Cardiac muscle cell (in vitro differentiated cells and primary cell): ENCODE measurements around the gene NXF1. TPM values are rescaled to one million over a fixed set of nuclear protein-coding genes. Genes with fewer than 3 reads are reported as not detected.

Source experiments
- DNase-seq, 2 donors: peaks; one replicate each; pipeline versions ENCODE4 v3.0.0 to v3.0.0-alpha.2; 2010 to 2017; ENCODE audit warnings: low read depth in 1 of 2, low spot score in 1 of 2
- H3K27ac ChIP-seq: fragments of 200-600 bp; sonication (generic); 2 replicates; pipeline ENCODE4 v1.5.1; 2016
- H3K27me3 ChIP-seq: fragments of 200-600 bp; sonication (generic); 2 replicates; pipeline ENCODE4 v1.6.0; 2016; ENCODE audit warnings: control low read depth
- H3K36me3 ChIP-seq: fragments of 200-600 bp; sonication (generic); 2 replicates; pipeline ENCODE4 v1.5.1; 2016; ENCODE audit warnings: control low read depth
- H3K4me1 ChIP-seq: fragments of 200-600 bp; sonication (generic); 2 replicates; pipeline ENCODE4 v1.8.1; 2017; ENCODE audit warnings: low read depth, mild to moderate bottlenecking, mixed run types
- H3K4me3 ChIP-seq: fragments of 200-600 bp; sonication (generic); 2 replicates; pipeline ENCODE4 v1.5.1; 2016; ENCODE audit warnings: mild to moderate bottlenecking
- H3K9me3 ChIP-seq: fragments of 200-600 bp; sonication (generic); 2 replicates; pipeline ENCODE4 v1.5.1; 2017; ENCODE audit warnings: low read depth, mild to moderate bottlenecking, control low read depth
- polyA plus RNA-seq: library from polyadenylated mRNA; unstranded; fragments of >200 nt; fragmentation: Nextera tagmentation; extraction: Ambion mirVana; gene quantifications from 2 replicates; pipeline ENCODE4 v1.2.1, GENCODE V29; 2016
- total RNA-seq: library from RNA; depleted of rRNA; stranded (reverse); fragments of >200 nt; gene quantifications from 2 replicates; pipeline ENCODE4 v1.2.3, GENCODE V29; 2016
- TF ChIP-seq, protein P1 (sequence below): IDR thresholded peaks from 2 replicates; pipeline ENCODE4 v1.5.1; 2012; ENCODE audit warnings: low read depth, mild to moderate bottlenecking, low read length

NXF1 gene
- total and polyA plus RNA-seq, 2 experiments from 2014 or later = 60.7 to 127 TPM

DNA sequence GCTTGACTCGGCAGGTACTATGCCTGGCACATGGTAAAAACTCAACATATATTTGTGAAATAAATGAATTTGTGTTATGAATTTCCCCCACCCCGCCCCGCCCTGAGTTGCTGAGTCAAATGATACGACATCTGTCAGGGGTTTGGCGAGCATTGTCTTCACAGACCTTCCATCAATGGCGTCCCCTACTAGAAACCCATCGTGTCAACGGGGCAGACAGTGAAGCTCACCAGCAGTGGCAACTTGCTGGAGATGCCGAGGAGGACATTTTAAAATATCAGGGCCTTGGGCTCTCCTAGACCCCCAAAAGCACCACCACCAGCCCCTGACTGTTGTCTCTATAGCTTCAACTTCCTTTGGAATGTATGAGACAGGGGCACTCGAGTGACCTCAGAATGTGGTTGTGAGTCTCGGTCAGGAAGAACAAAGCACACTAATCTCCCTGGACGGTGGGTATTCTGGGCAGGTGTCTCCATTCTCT, 761 bp upstream of the NXF1 start:
- peaks cover 18% of the 10 kb centered on the region for H3K4me1 ChIP-seq
- H3K27me3 ChIP-seq = no peaks in the 10 kb centered on the region
- H3K27ac ChIP-seq = peak overlapping the region; percentile 93
- H3K36me3 ChIP-seq = peaks cover 20% of the 10 kb centered on the region
- DNase-seq = peak in 1 of 2 donors; percentile 16
- TF ChIP-seq, protein P1, sequence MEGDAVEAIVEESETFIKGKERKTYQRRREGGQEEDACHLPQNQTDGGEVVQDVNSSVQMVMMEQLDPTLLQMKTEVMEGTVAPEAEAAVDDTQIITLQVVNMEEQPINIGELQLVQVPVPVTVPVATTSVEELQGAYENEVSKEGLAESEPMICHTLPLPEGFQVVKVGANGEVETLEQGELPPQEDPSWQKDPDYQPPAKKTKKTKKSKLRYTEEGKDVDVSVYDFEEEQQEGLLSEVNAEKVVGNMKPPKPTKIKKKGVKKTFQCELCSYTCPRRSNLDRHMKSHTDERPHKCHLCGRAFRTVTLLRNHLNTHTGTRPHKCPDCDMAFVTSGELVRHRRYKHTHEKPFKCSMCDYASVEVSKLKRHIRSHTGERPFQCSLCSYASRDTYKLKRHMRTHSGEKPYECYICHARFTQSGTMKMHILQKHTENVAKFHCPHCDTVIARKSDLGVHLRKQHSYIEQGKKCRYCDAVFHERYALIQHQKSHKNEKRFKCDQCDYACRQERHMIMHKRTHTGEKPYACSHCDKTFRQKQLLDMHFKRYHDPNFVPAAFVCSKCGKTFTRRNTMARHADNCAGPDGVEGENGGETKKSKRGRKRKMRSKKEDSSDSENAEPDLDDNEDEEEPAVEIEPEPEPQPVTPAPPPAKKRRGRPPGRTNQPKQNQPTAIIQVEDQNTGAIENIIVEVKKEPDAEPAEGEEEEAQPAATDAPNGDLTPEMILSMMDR = no peak
- H3K9me3 ChIP-seq = no peaks in the 10 kb centered on the region
- peak overlapping the region; percentile 82 for H3K4me3 ChIP-seq

DNA sequence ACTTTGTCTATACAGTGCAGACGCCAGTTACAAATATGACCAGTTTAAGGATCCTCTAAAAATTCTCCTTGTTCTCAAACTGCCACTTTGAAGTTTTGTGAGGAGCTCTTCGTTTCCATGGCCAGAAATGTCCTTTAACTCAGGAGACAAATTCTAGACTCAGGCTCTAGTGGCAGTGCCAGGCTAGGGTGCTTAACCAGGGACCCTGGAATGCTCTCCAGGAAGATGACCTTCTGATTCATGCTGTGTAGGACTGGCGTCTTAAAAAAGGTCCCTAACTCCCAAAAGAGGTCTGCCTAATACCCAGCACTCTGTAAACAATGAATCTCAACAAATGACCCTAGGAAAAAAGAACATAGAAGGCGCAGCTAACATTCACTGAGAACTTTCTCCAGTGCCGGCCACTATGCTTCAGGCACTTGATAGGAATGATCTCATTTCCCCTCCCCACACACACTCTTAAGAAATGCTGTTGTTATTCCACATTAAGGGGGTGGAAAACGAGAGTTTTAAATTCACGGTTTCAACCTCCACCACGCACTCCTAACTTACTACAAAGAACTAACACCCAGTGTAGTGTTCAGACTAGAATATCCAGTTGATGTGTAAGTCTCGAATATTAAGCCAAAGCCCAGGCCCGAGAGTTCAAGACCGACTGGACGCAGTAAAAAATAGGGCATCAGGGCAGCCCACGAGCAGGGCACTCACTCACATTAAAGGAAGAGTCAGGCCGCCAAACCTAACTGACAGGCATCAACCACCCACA, 747 bp downstream of the NXF1 start:
- peak in 1 of 2 donors; percentile 58 for DNase-seq
- no peaks in the 10 kb centered on the region for H3K27me3 ChIP-seq
- peaks cover 32% of the 10 kb centered on the region for H3K36me3 ChIP-seq
- TF ChIP-seq, protein P1 = no peak
- H3K4me3 ChIP-seq = peak overlapping the region; percentile 82
- peak overlapping the region; percentile 88 for H3K27ac ChIP-seq
- H3K4me1 ChIP-seq = peaks cover 18% of the 10 kb centered on the region
- no peaks in the 10 kb centered on the region for H3K9me3 ChIP-seq

DNA sequence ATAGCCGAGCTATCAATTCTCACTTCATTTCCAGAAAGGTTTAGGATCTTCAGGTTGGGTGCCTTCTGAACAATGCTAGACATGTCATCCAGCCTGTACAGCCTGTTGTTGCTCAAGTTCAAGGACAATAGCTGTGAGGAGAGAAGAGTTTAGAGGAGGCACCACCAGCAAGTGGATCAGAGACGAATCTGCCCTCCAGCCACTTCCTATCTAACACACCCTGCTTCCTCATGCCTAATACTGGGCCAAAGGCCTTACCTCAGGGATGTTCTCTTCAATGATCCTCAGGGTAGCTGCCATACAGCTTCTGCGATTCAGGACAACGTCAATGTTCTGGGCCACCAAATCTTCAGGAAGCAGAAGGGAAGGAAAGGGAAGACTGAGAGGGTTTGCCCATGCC, 4.2 kb downstream of the NXF1 start:
- Histone ChIP-seq H3K9me3 (no peaks in the 10 kb centered on the region), H3K36me3 (peaks cover 59% of the 10 kb centered on the region), H3K4me3 (no peak overlapping the region), H3K27me3 (no peaks in the 10 kb centered on the region), H3K4me1 (peaks cover 4% of the 10 kb centered on the region), H3K27ac (no peak overlapping the region)
- no peak for DNase-seq
- TF ChIP-seq, protein P1 = no peak

DNA sequence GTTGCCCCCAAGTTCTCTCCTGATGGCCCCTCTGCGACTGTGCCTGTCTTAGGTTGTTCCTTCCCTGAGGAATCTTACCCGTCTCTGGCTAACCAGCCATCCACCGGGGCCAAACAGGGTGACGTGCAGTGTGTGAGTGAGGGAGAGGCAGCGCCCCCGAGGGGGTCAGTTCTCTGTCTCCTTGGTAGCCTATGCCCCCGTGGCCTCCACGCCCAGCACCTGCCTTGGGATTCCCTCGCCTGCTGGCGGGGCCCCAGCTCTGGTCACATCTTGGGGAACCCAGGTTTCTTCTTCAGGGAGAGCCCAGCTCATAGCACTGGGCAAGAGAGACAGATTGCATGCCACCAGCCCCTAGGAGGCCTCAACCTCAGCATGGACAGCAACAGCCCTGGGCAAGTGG, 5.8 kb downstream of the NXF1 start:
- Histone ChIP-seq H3K4me3 (no peak overlapping the region), H3K27me3 (no peaks in the 10 kb centered on the region), H3K9me3 (no peaks in the 10 kb centered on the region), H3K27ac (no peak overlapping the region), H3K36me3 (peaks cover 74% of the 10 kb centered on the region), H3K4me1 (no peaks in the 10 kb centered on the region)
- TF ChIP-seq, protein P1 = no peak
- no peak for DNase-seq

DNA sequence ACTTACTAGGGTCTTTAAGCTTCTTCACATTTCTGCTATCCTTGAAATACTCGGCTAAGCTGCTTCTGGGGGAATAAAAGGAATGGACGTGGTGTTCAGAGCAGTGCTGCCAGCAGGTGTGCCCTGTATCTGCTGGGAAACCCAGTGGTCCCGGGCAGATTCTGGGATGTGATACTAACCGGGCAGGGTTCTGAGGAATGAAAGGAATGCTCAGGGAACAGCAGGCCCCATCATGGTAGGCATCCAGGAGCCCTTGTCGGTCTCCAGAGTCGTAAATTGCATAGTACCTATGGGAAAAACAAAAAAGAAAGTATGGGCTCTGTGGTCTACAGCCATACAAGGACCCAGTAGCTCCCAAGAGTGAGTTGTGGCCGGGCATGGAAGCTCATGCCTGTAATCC, 9.0 kb downstream of the NXF1 start:
- H3K9me3 ChIP-seq = no peaks in the 10 kb centered on the region
- TF ChIP-seq, protein P1 = no peak
- H3K27ac ChIP-seq = no peak overlapping the region
- no peak for DNase-seq
- peaks cover 66% of the 10 kb centered on the region for H3K36me3 ChIP-seq
- no peak overlapping the region for H3K4me3 ChIP-seq
- H3K4me1 ChIP-seq = peaks cover 9% of the 10 kb centered on the region
- no peaks in the 10 kb centered on the region for H3K27me3 ChIP-seq
